OCI-LY1 (cell line): ENCODE measurements around the gene GUCY1A2.

Experiments
- H2AFZ ChIP-seq: fragments of 200-600 bp; sonication (generic), shearing (Covaris generic); 2 replicates; pipeline ENCODE4 v1.6.0; 2014; ENCODE audit warnings: antibody characterized with exemption, mild to moderate bottlenecking, low read length
- H3F3A ChIP-seq: fragments of 200-600 bp; sonication (generic), shearing (Covaris generic); 2 replicates; pipeline ENCODE4 v1.6.0; 2014; ENCODE audit warnings: mild to moderate bottlenecking, antibody characterized with exemption, low read length, moderate library complexity; ENCODE audit not compliant: insufficient read depth
- H3K27ac ChIP-seq: fragments of 200-600 bp; sonication (generic); 2 replicates; pipeline ENCODE4 v1.5.1; 2014; ENCODE audit warnings: low read length, mixed run types, mild to moderate bottlenecking, low read depth; ENCODE audit not compliant: poor library complexity, severe bottlenecking
- H3K27me3 ChIP-seq: fragments of 200-600 bp; sonication (generic); 2 replicates; pipeline ENCODE4 v1.6.0; 2014; ENCODE audit warnings: antibody characterized with exemption, mild to moderate bottlenecking, low read length, moderate library complexity; ENCODE audit not compliant: insufficient read depth
- H3K36me3 ChIP-seq: fragments of 200-600 bp; sonication (generic); 2 replicates; pipeline ENCODE4 v1.6.1; 2014; ENCODE audit warnings: mild to moderate bottlenecking, antibody characterized with exemption, low read length, moderate library complexity, mixed read lengths; ENCODE audit not compliant: insufficient read depth
- H3K4me1 ChIP-seq: fragments of 200-600 bp; sonication (generic); 2 replicates; pipeline ENCODE4 v1.5.1; 2014; ENCODE audit warnings: mild to moderate bottlenecking, low read length, moderate library complexity; ENCODE audit not compliant: insufficient read depth, severe bottlenecking
- H3K4me2 ChIP-seq: fragments of 200-600 bp; sonication (generic), shearing (Covaris generic); 2 replicates; pipeline ENCODE4 v1.6.1; 2014; ENCODE audit warnings: low read length
- H3K4me3 ChIP-seq: fragments of 200-600 bp; sonication (generic); 2 replicates; pipeline ENCODE4 v1.5.1; 2014; ENCODE audit warnings: low read length, low read depth, mild to moderate bottlenecking, mixed read lengths; ENCODE audit not compliant: poor library complexity, severe bottlenecking
- H3K79me2 ChIP-seq: fragments of 200-600 bp; shearing (Covaris generic); 2 replicates; pipeline ENCODE4 v1.6.1; 2016; ENCODE audit warnings: mixed run types, low read length, mixed read lengths; ENCODE audit not compliant: insufficient read depth
- H3K9ac ChIP-seq: fragments of 200-600 bp; sonication (generic), shearing (Covaris generic); 2 replicates; pipeline ENCODE4 v1.6.1; 2014; ENCODE audit warnings: mild to moderate bottlenecking, low read length, mixed read lengths
- H3K9me2 ChIP-seq: fragments of 200-600 bp; sonication (generic), shearing (Covaris generic); 2 replicates; pipeline ENCODE4 v1.6.1; 2014; ENCODE audit warnings: low read depth, mild to moderate bottlenecking, low read length, mixed read lengths
- H3K9me3 ChIP-seq: fragments of 200-600 bp; shearing (Covaris generic); 2 replicates; pipeline ENCODE4 v1.6.1; 2014; ENCODE audit warnings: low read length, mixed read lengths
- H4K20me1 ChIP-seq: fragments of 200-600 bp; sonication (generic), shearing (Covaris generic); 2 replicates; pipeline ENCODE4 v1.6.0; 2016; ENCODE audit warnings: mild to moderate bottlenecking, low read length; ENCODE audit not compliant: insufficient read depth
- EZH2 ChIP-seq: fragments of 200-600 bp; sonication (generic), shearing (Covaris generic); IDR thresholded peaks from 2 replicates; pipeline ENCODE4 v1.8.0; 2017; ENCODE audit warnings: borderline replicate concordance, mixed run types, mild to moderate bottlenecking, antibody characterized with exemption, low read length, moderate library complexity, mixed read lengths
- TF ChIP-seq, protein P1 (sequence below): fragments of 200-600 bp; sonication (generic), shearing (Covaris generic); IDR thresholded peaks from 2 replicates; pipeline ENCODE4 v1.5.1; 2017; ENCODE audit warnings: mild to moderate bottlenecking, antibody characterized with exemption, low read length, moderate library complexity, mixed read lengths

The GUCY1A2 gene

GRCh38 chr11:106852779-106853178, 165.5 kb downstream of the GUCY1A2 start:
- no peak overlapping the region for H3K4me3 ChIP-seq
- H3K4me1 ChIP-seq = no peaks in the 10 kb centered on the region
- no peaks in the 10 kb centered on the region for H3K9me2 ChIP-seq
- no peak overlapping the region for H3K27ac ChIP-seq
- no peaks in the 10 kb centered on the region for H3F3A ChIP-seq
- H2AFZ ChIP-seq = no peak overlapping the region
- no peaks in the 10 kb centered on the region for H4K20me1 ChIP-seq
- no peaks in the 10 kb centered on the region for H3K27me3 ChIP-seq
- H3K9me3 ChIP-seq = no peaks in the 10 kb centered on the region
- TF ChIP-seq, protein P1, sequence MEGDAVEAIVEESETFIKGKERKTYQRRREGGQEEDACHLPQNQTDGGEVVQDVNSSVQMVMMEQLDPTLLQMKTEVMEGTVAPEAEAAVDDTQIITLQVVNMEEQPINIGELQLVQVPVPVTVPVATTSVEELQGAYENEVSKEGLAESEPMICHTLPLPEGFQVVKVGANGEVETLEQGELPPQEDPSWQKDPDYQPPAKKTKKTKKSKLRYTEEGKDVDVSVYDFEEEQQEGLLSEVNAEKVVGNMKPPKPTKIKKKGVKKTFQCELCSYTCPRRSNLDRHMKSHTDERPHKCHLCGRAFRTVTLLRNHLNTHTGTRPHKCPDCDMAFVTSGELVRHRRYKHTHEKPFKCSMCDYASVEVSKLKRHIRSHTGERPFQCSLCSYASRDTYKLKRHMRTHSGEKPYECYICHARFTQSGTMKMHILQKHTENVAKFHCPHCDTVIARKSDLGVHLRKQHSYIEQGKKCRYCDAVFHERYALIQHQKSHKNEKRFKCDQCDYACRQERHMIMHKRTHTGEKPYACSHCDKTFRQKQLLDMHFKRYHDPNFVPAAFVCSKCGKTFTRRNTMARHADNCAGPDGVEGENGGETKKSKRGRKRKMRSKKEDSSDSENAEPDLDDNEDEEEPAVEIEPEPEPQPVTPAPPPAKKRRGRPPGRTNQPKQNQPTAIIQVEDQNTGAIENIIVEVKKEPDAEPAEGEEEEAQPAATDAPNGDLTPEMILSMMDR = no peak
- no peak for TF ChIP-seq EZH2
- no peak overlapping the region for H3K4me2 ChIP-seq
- no peaks in the 10 kb centered on the region for H3K36me3 ChIP-seq
- H3K9ac ChIP-seq = no peak overlapping the region
- H3K79me2 ChIP-seq = no peaks in the 10 kb centered on the region

DNA sequence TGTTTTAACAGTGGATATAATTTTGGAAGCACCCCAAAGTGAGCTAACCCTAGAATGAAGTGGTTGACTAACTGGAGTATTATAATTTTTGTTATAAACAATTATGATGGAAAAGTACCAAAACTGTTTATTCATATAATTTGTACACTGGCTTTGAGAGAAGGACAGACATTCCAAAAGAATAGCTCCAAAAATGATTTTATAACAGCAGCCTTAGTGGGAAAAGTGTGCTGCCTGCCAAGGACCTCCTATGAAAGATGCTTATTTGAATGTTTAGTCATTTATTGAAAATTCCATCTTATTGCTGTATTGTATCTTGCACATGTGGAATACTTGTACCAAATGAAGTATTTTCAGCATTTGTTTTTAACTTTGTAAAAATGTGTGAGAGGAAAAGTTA, 169.8 kb downstream of the GUCY1A2 start:
- H3K27ac ChIP-seq = no peak overlapping the region
- H3K36me3 ChIP-seq = no peaks in the 10 kb centered on the region
- H2AFZ ChIP-seq = no peak overlapping the region
- H3K4me1 ChIP-seq = no peaks in the 10 kb centered on the region
- H3K9me2 ChIP-seq = no peaks in the 10 kb centered on the region
- no peaks in the 10 kb centered on the region for H4K20me1 ChIP-seq
- no peaks in the 10 kb centered on the region for H3F3A ChIP-seq
- no peaks in the 10 kb centered on the region for H3K27me3 ChIP-seq
- no peak overlapping the region for H3K9ac ChIP-seq
- no peak overlapping the region for H3K4me3 ChIP-seq
- no peaks in the 10 kb centered on the region for H3K9me3 ChIP-seq
- no peak overlapping the region for H3K4me2 ChIP-seq
- no peaks in the 10 kb centered on the region for H3K79me2 ChIP-seq
- TF ChIP-seq, protein P1 = no peak
- no peak for TF ChIP-seq EZH2

DNA sequence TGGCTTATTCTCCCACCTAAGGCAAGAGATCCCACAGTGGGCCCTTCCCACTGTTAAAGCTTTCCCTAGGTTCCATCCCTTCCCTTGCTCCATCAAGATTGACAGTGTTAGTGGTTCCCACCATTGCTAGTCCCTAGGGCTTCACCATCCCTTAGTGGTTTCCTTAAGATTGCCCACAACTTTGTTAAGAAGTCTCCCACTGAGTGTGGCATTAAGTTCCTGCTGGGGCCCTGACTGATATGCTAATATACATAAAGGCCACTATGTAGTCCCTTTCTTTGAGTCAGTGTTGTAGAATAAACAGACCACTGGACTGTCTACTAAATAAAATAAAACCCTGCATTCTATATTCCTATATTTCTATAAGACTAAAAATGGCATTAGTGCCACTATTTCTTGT, 176.1 kb downstream of the GUCY1A2 start:
- Histone ChIP-seq H2AFZ (no peak overlapping the region), H3K9ac (no peak overlapping the region), H3K9me3 (no peaks in the 10 kb centered on the region), H3K9me2 (no peaks in the 10 kb centered on the region), H3K4me1 (no peaks in the 10 kb centered on the region), H3K79me2 (no peaks in the 10 kb centered on the region), H3F3A (no peaks in the 10 kb centered on the region), H3K4me3 (no peak overlapping the region), H3K36me3 (no peaks in the 10 kb centered on the region), H3K27ac (no peak overlapping the region), H3K27me3 (no peaks in the 10 kb centered on the region), H3K4me2 (no peak overlapping the region), H4K20me1 (no peaks in the 10 kb centered on the region)
- TF ChIP-seq, protein P1 = no peak
- no peak for TF ChIP-seq EZH2
